H1 (cell line): ENCODE results near the gene SYMPK. TPM values are rescaled to one million over a fixed set of nuclear protein-coding genes. Genes with fewer than 3 reads are reported as not detected.

Experiments used
- CHD7 ChIP-seq: fragments of 300-600 bp; sonication (generic); IDR thresholded peaks from 2 replicates; pipeline ENCODE4 v1.7.1; 2012; ENCODE audit warnings: low read length, moderate library complexity, mild to moderate bottlenecking, inconsistent platforms; ENCODE audit not compliant: insufficient replicate concordance
- KDM1A ChIP-seq: fragments of 200-600, 300-600 bp; sonication (generic); IDR thresholded peaks from 2 replicates; pipeline ENCODE4 v1.7.1; 2016; ENCODE audit warnings: mild to moderate bottlenecking, low read length, borderline replicate concordance
- SP1 ChIP-seq: IDR thresholded peaks from 2 replicates; pipeline ENCODE4 v1.6.1; 2011; ENCODE audit warnings: low read depth, low read length
- polyA plus RNA-seq, 7 experiments: library from polyadenylated mRNA; depleted of rRNA in 3 of 7; stranded (reverse) in 5 of 7; unstranded in 2 of 7; fragments of >200 nt in 5 of 7; fragments of 200-250 nt in 2 of 7; gene quantifications; 1 replicate in 5 of 7; 2 replicates in 1 of 7; 4 replicates in 1 of 7; pipeline versions ENCODE4 v1.2.1 to v1.2.3, GENCODE V29; 2011 to 2013; ENCODE audit warnings: missing spikeins in 2 of 7, mixed read lengths in 2 of 7
- total RNA-seq: library from RNA; stranded (reverse); fragmentation: NEBNext Ultra II Directional; extraction: Animal tissue kit (Norgen Biotek cat#: 25700); gene quantifications from 2 replicates; pipeline ENCODE4 v1.2.1, GENCODE V29; 2021

The SYMPK gene
- total and polyA plus RNA-seq, 2 of the 8 experiments (the other 6 are each of a cell fraction or from before 2014, with no cell fraction given): 93.6 to 99.5 TPM

DNA sequence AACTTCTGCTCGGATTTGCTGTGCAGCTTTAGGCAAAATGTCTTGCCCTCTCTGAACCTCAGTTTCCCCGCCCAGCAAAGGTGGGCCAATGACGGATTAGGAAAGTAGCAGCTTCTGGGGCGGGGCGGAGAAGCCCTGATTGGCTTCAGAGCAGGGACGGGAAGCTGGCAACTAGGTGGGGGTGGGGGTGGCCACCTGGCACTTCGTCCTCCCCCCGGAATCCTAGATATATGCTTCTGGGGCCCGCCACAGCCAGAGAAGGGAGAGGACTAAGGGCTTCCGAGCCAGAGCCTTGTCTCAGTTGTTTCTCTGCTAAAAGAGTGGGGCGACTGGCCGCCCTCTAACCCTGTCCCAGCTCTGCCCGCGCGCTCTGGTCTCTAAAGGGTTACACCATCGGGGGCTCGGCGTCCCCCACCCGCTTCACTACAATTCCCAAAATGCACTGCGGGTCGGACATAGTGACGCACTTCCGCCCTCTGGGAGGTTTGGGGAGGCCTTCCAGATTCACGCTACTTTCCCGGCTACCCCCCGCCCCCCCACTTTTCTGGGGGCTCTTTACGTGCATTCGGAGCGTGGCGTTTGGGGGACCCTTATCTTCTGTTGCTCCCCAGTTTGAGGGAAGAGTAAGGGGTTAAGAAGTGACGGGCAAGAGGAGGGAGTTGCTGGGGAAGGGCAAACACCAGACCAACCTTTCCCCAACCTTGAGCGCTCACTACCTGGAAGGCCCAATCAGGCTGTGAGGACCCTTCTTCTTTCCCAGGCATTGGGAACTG is 23.7 kb upstream of the SYMPK start (continued):
- no peak for TF ChIP-seq CHD7
- peak; percentile 98 for TF ChIP-seq KDM1A
- TF ChIP-seq SP1: 0 out of 2 replicates have a peak, but pooled peaks have one; percentile 37
- TF ChIP-seq, all 59 proteins: peak for 18
